Stomach (tissue), 9 donors: ENCODE data around the gene DIS3L2. TPM values are rescaled to one million over a fixed set of nuclear protein-coding genes. Genes with fewer than 3 reads are reported as not detected.

Source experiments
- DNase-seq, 2 donors: peaks; one replicate each; pipeline versions ENCODE4 v3.0.0 to v3.0.0-alpha.2; 2013 to 2019
- H3K27ac ChIP-seq, 5 donors: fragments of 200-600 bp in 4 of 5; sonication (generic) in 4 of 5; one replicate each; pipeline ENCODE4 v1.5.1; 2013 to 2019; ENCODE audit warnings: mild to moderate bottlenecking in 1 of 5, moderate library complexity in 1 of 5
- H3K27me3 ChIP-seq, 3 donors: fragments of 200-600 bp; sonication (generic); one replicate each; pipeline ENCODE4 v1.5.1; 2017 to 2019; ENCODE audit warnings: mixed run types in 1 of 3
- H3K36me3 ChIP-seq, 4 donors: fragments of 200-600 bp; sonication (generic); 1 replicate in 3 of 4; 2 replicates in 1 of 4; pipeline ENCODE4 v1.5.1; 2016 to 2019
- H3K4me1 ChIP-seq, 4 donors: fragments of 200-600 bp; sonication (generic); one replicate each; pipeline ENCODE4 v1.5.1; 2016 to 2019
- H3K4me3 ChIP-seq, 4 donors: fragments of 200-600 bp; sonication (generic) in 3 of 4; one replicate each; pipeline ENCODE4 v1.5.1; 2016 to 2019; ENCODE audit warnings: mild to moderate bottlenecking in 1 of 4
- H3K9me3 ChIP-seq, 4 donors: fragments of 200-600 bp; sonication (generic); one replicate each; pipeline ENCODE4 v1.5.1; 2016 to 2019
- EP300 ChIP-seq: sonication (generic); formaldehyde crosslinking; IDR thresholded peaks from one replicate; pipeline ENCODE4 v1.6.1; 2017; ENCODE audit warnings: antibody characterized with exemption
- POLR2A ChIP-seq, 4 donors: fragments of 450-650 bp; IDR thresholded peaks; one replicate each; pipeline ENCODE4 v1.6.1; 2016; ENCODE audit warnings: antibody characterized with exemption in 4 of 4, control low read depth in 2 of 4, mild to moderate bottlenecking in 1 of 4, moderate library complexity in 1 of 4
- POLR2AphosphoS5 ChIP-seq, 3 donors: sonication (generic); formaldehyde crosslinking; IDR thresholded peaks; one replicate each; pipeline ENCODE4 v1.6.1; 2016; ENCODE audit warnings: antibody characterized with exemption in 3 of 3
- WGBS, 5 donors: extraction: QIAGEN DNeasy Blood & Tissue Kit in 3 of 5; methylation state at CpG; one replicate each; pipeline versions ENCODE4 v1.1.5 to v1.1.7; 2013 to 2018; 5-methylcytosine and 5-hydroxymethylcytosine counted together
- intact Hi-C: fragments of 100-400 bp; cut with DNase I; formaldehyde crosslinking; loops from one replicate; pipeline ENCODE4 v1.15.1; 2023; ENCODE audit warnings: low total_unique reads
- polyA plus RNA-seq, 3 donors: library from polyadenylated mRNA; stranded (reverse); fragments of 200-250 nt; gene quantifications; one replicate each; pipeline ENCODE4 v1.2.3, GENCODE V29; 2013
- total RNA-seq, 5 donors: library from RNA; depleted of rRNA; stranded (reverse); fragments of >200 nt; gene quantifications; one replicate each; pipeline versions ENCODE4 v1.1.0 to v1.2.3, GENCODE V29; 2014 to 2016
- TF ChIP-seq, protein P1 (sequence below), 7 experiments: fragments of 450-650 bp in 4 of 7; fragments of 200-600 bp in 3 of 7; sonication (generic) in 3 of 7; IDR thresholded peaks; one replicate each; pipeline ENCODE4 v1.5.1; 2016 to 2019; ENCODE audit warnings: antibody characterized with exemption in 7 of 7, control low read depth in 2 of 7, mild to moderate bottlenecking in 1 of 7
- donor health status: healthy with polysubstance abuse.
- donor health status: Bipolar disorder and iron deficiency.
- donor health status: healthy.

DIS3L2 gene
- total and polyA plus RNA-seq, 8 donors = 10.4 to 124 (median 26.8) TPM

GRCh38 chr2:232319803-232320442, 358.4 kb downstream of the DIS3L2 start:
- Histone ChIP-seq H3K4me1 (peaks cover 11 to 46% (median 39%) of the 10 kb centered on the region in 4 donors), H3K4me3 (no peak overlapping the region), H3K27me3 (no peaks in the 10 kb centered on the region), H3K27ac (no peak overlapping the region), H3K9me3 (no peaks in the 10 kb centered on the region), H3K36me3 (no peaks in the 10 kb centered on the region)
- intact Hi-C loops = loop anchor here (10.0 kb wide), 1 partner anchor 395 kb away; the partner anchor contains the start of gene NPPC
- WGBS, 5 donors = 29 to 72% (median 59%) methylated on average over 10 of the region's 10 CpGs
- TF ChIP-seq, protein P1, sequence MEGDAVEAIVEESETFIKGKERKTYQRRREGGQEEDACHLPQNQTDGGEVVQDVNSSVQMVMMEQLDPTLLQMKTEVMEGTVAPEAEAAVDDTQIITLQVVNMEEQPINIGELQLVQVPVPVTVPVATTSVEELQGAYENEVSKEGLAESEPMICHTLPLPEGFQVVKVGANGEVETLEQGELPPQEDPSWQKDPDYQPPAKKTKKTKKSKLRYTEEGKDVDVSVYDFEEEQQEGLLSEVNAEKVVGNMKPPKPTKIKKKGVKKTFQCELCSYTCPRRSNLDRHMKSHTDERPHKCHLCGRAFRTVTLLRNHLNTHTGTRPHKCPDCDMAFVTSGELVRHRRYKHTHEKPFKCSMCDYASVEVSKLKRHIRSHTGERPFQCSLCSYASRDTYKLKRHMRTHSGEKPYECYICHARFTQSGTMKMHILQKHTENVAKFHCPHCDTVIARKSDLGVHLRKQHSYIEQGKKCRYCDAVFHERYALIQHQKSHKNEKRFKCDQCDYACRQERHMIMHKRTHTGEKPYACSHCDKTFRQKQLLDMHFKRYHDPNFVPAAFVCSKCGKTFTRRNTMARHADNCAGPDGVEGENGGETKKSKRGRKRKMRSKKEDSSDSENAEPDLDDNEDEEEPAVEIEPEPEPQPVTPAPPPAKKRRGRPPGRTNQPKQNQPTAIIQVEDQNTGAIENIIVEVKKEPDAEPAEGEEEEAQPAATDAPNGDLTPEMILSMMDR (IDR thresholded peaks at IDR 0.05) = no peak
- TF ChIP-seq POLR2AphosphoS5 (IDR thresholded peaks at IDR 0.05) = no peak
- TF ChIP-seq EP300 = no peak
- TF ChIP-seq POLR2A (IDR thresholded peaks at IDR 0.05) = no peak
- DNase-seq = peak in 1 of 2 donors; percentile 26

GRCh38 chr2:232320443-232320803, 358.9 kb downstream of the DIS3L2 start:
- WGBS, 5 donors = 19 to 63% (median 27%) methylated on average over 2 of the region's 2 CpGs
- Histone ChIP-seq H3K4me3 (no peak overlapping the region), H3K9me3 (no peaks in the 10 kb centered on the region), H3K36me3 (no peaks in the 10 kb centered on the region), H3K27ac (no peak overlapping the region), H3K27me3 (no peaks in the 10 kb centered on the region), H3K4me1 (peaks cover 9 to 42% (median 36%) of the 10 kb centered on the region in 4 donors)
- intact Hi-C loops = loop anchor here (10.0 kb wide), 1 partner anchor 396 kb away; the partner anchor contains the start of gene NPPC
- no peak for DNase-seq
- TF ChIP-seq, protein P1 (IDR thresholded peaks at IDR 0.05) = no peak
- no peak for TF ChIP-seq EP300
- TF ChIP-seq POLR2AphosphoS5 (IDR thresholded peaks at IDR 0.05) = no peak
- no peak for TF ChIP-seq POLR2A (IDR thresholded peaks at IDR 0.05)

- Histone ChIP-seq H3K27me3 (no peaks in the 10 kb centered on the region), H3K4me1 (peaks cover 9 to 42% (median 32%) of the 10 kb centered on the region in 4 donors), H3K36me3 (no peaks in the 10 kb centered on the region), H3K9me3 (no peaks in the 10 kb centered on the region), H3K27ac (no peak overlapping the region), H3K4me3 (no peak overlapping the region)
- intact Hi-C loops = loop anchor here (10.0 kb wide), 1 partner anchor 396 kb away; the partner anchor contains the start of gene NPPC
- DNase-seq = peak; percentile 23 to 39
- 83 to 95% (median 88%) methylated on average over 9 to 18 of the region's 18 CpGs for WGBS, 5 donors
- TF ChIP-seq POLR2A (IDR thresholded peaks at IDR 0.05) (no peak), POLR2AphosphoS5 (IDR thresholded peaks at IDR 0.05) (no peak), EP300 (no peak)
- TF ChIP-seq, protein P1 (IDR thresholded peaks at IDR 0.05) = no peak
These were observed 359.8 kb downstream of the DIS3L2 start for GRCh38 chr2:232321156-232321816.

DNA sequence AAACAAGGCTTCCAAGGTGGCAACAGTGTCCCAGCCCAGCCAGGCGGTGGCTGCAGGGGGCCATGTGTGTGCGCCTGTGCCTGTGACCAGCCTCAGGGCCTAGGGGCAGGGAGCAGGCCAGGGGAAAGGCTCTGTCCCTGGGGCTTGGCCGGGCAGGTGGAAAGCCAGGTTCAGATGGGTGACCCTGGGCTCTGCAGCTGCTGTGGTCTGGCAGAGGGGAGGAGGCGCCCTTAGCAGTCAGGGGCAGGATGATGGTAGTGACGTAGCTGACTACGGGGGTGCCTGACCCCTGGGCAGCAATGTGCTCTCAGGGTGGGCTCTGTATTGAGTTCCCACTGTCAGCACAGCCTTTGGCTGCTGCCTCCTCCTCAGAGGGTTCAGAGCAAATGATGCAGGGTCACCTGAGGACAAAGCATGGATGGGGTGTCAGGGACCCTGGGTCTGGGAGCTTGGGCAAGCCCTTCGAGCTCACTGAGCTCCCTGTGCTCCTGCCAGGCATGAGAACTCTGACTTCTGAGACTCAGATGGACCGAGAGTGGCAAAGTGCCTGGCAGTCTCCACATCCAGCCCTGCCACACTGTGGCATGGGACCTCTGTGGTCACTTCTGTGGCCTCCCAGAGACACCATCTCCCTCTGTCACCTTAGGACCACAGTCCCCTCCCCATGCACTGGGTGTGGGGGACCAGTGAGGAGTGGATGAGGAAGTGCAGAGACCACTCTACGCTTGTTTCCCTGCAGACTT, 360.5 kb downstream of the DIS3L2 start:
- no peaks in the 10 kb centered on the region for H3K36me3 ChIP-seq
- 89 to 95% (median 93%) methylated on average over 7 to 9 of the region's 9 CpGs for WGBS, 5 donors
- H3K27me3 ChIP-seq = no peaks in the 10 kb centered on the region
- peak in 1 of 2 donors; percentile 17 for DNase-seq
- H3K9me3 ChIP-seq = no peaks in the 10 kb centered on the region
- intact Hi-C loops = loop anchor here (10.0 kb wide), 1 partner anchor 397 kb away; the partner anchor contains the start of gene NPPC
- no peak overlapping the region for H3K27ac ChIP-seq
- H3K4me3 ChIP-seq = no peak overlapping the region
- H3K4me1 ChIP-seq = peaks cover 9 to 38% (median 29%) of the 10 kb centered on the region in 4 donors
- no peak for TF ChIP-seq POLR2AphosphoS5 (IDR thresholded peaks at IDR 0.05)
- TF ChIP-seq EP300 = no peak
- TF ChIP-seq, protein P1 (IDR thresholded peaks at IDR 0.05) = no peak
- TF ChIP-seq POLR2A (IDR thresholded peaks at IDR 0.05) = no peak
